Activated T-cell treated with anti-CD3 and anti-CD28 coated beads, Interleukin-2, amount 50 U/mL, for 48 hours (primary cell): ENCODE measurements around the gene TRIM28.

ENCODE experiments used
- DNase-seq, 2 experiments: peaks; one replicate each; pipeline ENCODE4 v3.0.0-alpha.2; 2020

Gene TRIM28

DNA sequence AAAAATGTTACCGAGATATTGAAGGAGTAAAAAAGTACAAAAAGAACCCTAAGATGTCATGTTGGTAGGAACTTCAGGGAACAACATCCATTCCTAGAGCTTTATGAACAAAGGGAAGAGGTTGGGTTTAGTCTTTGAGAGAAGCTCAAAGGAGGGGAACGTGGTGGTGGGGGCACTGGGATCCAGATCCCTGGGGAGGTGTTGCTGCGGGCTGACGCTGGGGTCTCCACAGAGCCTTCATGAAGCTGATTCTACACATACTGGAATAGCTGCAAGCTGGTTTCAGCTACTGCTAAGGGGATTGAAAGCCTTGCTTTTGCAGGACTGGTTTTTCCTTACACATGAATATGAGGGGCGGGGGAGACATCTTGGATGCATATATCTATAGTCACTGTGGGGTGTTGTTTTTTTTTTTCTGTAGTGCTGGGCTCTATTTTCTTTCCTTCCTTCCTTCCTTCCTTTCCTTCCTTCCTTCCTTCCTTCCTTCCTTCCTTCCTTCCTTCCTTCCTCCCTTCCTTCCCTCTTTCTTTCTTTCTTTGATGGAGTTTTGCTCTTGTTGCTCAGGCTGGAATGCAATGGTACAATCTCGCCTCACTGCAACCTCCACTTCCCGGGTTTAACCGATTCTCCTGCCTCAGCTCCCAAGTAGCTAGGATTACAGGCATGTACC, 35.7 kb downstream of the TRIM28 start:
- peak in 1 of 2 experiments; percentile 9 for DNase-seq

DNA sequence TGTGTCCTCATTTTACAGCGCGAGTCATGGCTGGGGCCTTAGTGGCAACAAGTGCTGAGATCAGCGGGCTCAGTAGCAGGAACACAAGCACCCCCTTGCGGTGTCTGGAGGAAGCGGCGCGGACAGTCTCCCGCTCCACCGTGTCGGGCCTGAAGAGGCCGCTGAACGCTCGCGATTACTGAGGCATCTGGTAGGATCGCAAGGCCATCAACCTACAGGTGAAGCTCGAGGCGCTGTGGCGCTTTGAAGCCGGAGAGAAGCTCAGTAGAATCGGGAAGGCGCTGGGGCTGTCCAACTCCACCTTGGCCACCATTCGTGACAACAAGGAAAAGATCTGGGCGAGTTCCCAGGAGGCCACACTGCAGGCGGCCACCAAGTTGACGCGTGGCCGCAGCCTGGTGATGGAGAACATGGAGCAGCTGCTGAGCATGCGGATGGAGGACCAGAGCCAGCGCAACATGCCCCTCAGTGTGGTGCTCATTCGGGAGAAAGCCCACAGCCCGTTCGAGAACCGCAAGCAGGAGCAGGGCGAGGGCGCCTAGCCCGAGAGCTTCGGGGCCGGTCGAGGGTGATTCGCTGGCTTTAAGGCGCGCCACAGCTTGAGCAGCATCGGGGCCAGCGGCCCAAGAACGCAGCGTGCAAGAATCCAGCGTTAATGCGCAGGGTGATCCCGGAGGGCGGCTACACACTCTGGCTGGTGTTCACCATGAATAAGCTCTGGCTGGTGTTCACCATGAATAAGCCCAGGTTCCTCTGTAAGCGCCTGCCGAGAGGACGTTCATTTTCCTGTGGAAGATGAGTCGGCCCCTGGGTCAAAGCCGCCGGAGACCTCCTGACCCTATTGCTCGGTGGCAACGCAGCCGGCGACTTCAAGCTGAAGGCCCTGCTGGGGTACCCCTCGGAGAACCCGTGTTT, 37.6 kb downstream of the TRIM28 start:
- DNase-seq = peak; percentile 95 to 97

DNA sequence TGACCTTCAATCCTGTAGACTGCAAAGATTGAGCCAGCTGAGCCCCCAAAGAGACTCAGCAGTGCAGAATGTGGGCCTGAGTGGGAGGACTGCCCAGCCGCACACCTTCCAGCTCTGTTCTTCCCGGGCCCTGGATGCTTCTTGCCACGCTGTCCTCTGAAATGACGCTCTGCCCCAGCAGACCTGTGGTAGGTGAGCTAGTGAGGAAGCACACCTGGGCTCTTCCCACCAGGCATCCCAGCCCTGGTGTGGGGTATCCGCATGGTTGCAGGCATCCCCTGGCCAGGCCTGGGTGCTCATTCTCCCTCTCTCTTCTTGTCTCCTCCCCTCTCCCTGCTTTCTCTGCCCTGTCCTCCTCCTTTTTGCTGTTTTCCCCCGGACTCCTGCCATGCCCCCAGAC, 39.1 kb downstream of the TRIM28 start:
- no peak for DNase-seq

GRCh38 chr19:58584498-58585441, 40.9 kb downstream of the TRIM28 start:
- peak; percentile 11 to 15 for DNase-seq

- no peak for DNase-seq
Measured at GRCh38 chr19:58585442-58586132, 41.7 kb downstream of the TRIM28 start.

DNA sequence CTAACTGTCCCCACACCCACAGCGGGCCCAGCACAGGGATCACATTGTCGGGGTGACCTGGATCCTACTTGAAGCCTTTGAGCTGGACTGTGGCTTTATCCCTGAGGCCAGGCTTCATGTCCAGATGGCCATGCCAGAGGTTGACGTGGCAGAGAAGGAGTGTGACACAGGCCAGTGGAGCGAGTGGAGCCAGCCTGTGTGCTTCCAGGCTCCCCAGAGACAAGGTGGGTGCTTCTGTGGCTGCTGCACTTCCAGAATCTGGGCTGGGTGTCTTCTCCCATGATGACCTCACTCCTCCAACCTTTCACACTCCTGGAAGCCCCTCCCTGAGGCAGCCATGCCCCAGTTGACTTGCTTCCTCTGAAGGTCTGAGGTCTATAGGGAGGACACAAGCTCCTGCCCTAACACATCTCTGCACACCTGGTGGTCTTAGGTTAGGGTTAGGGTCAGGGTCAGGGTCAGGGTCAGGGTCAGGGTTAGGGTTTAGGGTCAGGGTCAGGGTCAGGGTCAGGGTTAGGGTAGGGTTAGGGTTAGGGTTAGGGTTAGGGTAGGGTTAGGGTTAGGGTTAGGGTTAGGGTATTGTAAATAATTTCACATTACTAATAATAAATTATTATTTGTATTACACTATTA, 42.4 kb downstream of the TRIM28 start:
- DNase-seq = peak; percentile 9 to 16
